Body of pancreas (tissue), 4 donors: ENCODE measurements around the gene SCGB1A1.

Experiments used
- CTCF ChIP-seq, 7 experiments: fragments of 450-650 bp in 4 of 7; fragments of 200-600 bp in 3 of 7; sonication (generic) in 3 of 7; IDR thresholded peaks; one replicate each; pipeline ENCODE4 v1.5.1; 2016 to 2019; ENCODE audit warnings: antibody characterized with exemption in 7 of 7
- POLR2A ChIP-seq, 3 donors: fragments of 450-650 bp; IDR thresholded peaks; one replicate each; pipeline ENCODE4 v1.6.1; 2016; ENCODE audit warnings: antibody characterized with exemption in 3 of 3, mild to moderate bottlenecking in 2 of 3

GRCh38 chr11:62419314-62419929, 589 bp downstream of the SCGB1A1 start:
- TF ChIP-seq CTCF (IDR thresholded peaks at IDR 0.05), result no peak
- TF ChIP-seq POLR2A (IDR thresholded peaks at IDR 0.05), result no peak
